GM12878 (cell line): Measurements from ENCODE around the gene ARHGEF7. TPM values are rescaled to one million over a fixed set of nuclear protein-coding genes. Genes with fewer than 3 reads are reported as not detected.

Source experiments
- ATAC-seq: fragments of 200-7000 bp; cut with Tn5 transposase; 3 replicates; pipeline ENCODE4 v1.9.1; 2020; ENCODE audit warnings: mild to moderate bottlenecking, moderate library complexity
- BruUV-seq: library from RNA; stranded (reverse); fragments of 400-500 nt; replicated peaks from 2 replicates; lab custom pipeline; 2021; lab: Mats Ljungman, UMichigan
- CTCF ChIA-PET: fragments of 300-600 bp; sonication (Branson Sonifier 250); formaldehyde crosslinking; extraction: SDS; loops from one replicate; lab custom pipeline; 2021; ENCODE audit warnings: inconsistent platforms; lab: Yijun Ruan, JAX
- POLR2A ChIA-PET: fragments of 350-600 bp; formaldehyde crosslinking; extraction: SDS; loops from one replicate; lab custom pipeline; 2021; ENCODE audit warnings: inconsistent platforms; lab: Charles Lee
- RAD21 ChIA-PET: fragments of 300-600 bp; sonication (Branson Sonifier 250); formaldehyde crosslinking; loops from one replicate; lab custom pipeline; 2023; ENCODE audit warnings: antibody characterized with exemption; ENCODE audit not compliant: unreplicated experiment; lab: Charles Lee
- SMC1A ChIA-PET: fragments of 300-600 bp; sonication (Branson Sonifier 250); formaldehyde crosslinking; loops from one replicate; lab custom pipeline; 2023; ENCODE audit not compliant: unreplicated experiment, uncharacterized antibody; lab: Charles Lee
- DNase-seq: peaks from one replicate; pipeline ENCODE4 v3.0.0-alpha.2; 2011; ENCODE audit warnings: low read depth, low spot score
- FAIRE-seq: peaks from 3 replicates; lab custom pipeline; 2011; peaks lifted over from hg19 to GRCh38; lab: Jason Lieb, UNC
- H2AFZ ChIP-seq: 2 replicates; pipeline ENCODE4 v1.6.0; 2011; ENCODE audit warnings: low read depth, low read length, control low read depth; ENCODE audit not compliant: control insufficient read depth
- H3K27ac ChIP-seq: 2 replicates; pipeline ENCODE4 v1.5.1; 2011; ENCODE audit warnings: control low read depth; ENCODE audit not compliant: control insufficient read depth, insufficient read depth
- H3K27me3 ChIP-seq, 2 experiments: replicated peaks in 1 of 2; 2 replicates each; pipeline versions ENCODE4 v1.6.0 to v1.6.1; 2011; ENCODE audit warnings: low read length in 1 of 2; ENCODE audit not compliant: control insufficient read depth in 2 of 2, insufficient read depth in 2 of 2
- H3K36me3 ChIP-seq, 2 experiments: 2 replicates each; pipeline ENCODE4 v1.5.1; 2011; ENCODE audit warnings: low read length in 1 of 2; ENCODE audit not compliant: control insufficient read depth in 2 of 2, insufficient read depth in 2 of 2
- H3K4me1 ChIP-seq: 2 replicates; pipeline ENCODE4 v1.6.1; 2011; ENCODE audit warnings: mild to moderate bottlenecking, low read length, moderate library complexity, mixed read lengths; ENCODE audit not compliant: control insufficient read depth, insufficient read depth
- H3K4me2 ChIP-seq: 2 replicates; pipeline ENCODE4 v1.6.0; 2011; ENCODE audit warnings: control low read depth; ENCODE audit not compliant: control insufficient read depth, insufficient read depth
- H3K4me3 ChIP-seq: fragments of 200-600 bp; sonication (generic); 2 replicates; pipeline ENCODE4 v1.5.1; 2016
- H3K79me2 ChIP-seq: 2 replicates; pipeline ENCODE4 v1.6.0; 2011; ENCODE audit warnings: low read length; ENCODE audit not compliant: control insufficient read depth, insufficient read depth
- H3K9ac ChIP-seq: 2 replicates; pipeline ENCODE4 v1.8.0; 2011; ENCODE audit warnings: low read length, control low read depth, mixed read lengths; ENCODE audit not compliant: control insufficient read depth, insufficient read depth
- H3K9me3 ChIP-seq: replicated peaks from 3 replicates; pipeline ENCODE4 v1.5.1; 2011; ENCODE audit warnings: mild to moderate bottlenecking, low read length; ENCODE audit not compliant: control insufficient read depth, insufficient read depth
- H4K20me1 ChIP-seq: 2 replicates; pipeline ENCODE4 v1.6.0; 2011; ENCODE audit not compliant: control insufficient read depth, insufficient read depth
- BACH1 ChIP-seq: fragments of 450-650 bp; IDR thresholded peaks from 2 replicates; pipeline ENCODE4 v1.6.1; 2017; ENCODE audit warnings: mild to moderate bottlenecking, borderline replicate concordance
- BHLHE40 ChIP-seq, 2 experiments: fragments of 450-650 bp in 1 of 2; IDR thresholded peaks; 2 replicates each; pipeline ENCODE4 v1.6.1; 2011 to 2017; ENCODE audit warnings: low read depth in 2 of 2, borderline replicate concordance in 1 of 2, improper control_type of control experiment in 1 of 2, low read length in 1 of 2, mild to moderate bottlenecking in 1 of 2
- CEBPB ChIP-seq, 2 experiments: fragments of 150-350 bp in 1 of 2; IDR thresholded peaks; 2 replicates each; pipeline ENCODE4 v1.6.1; 2012 to 2014; ENCODE audit warnings: low read depth in 2 of 2, low read length in 2 of 2, borderline replicate concordance in 1 of 2, inconsistent platforms in 1 of 2
- ESRRA ChIP-seq: IDR thresholded peaks from 2 replicates; pipeline ENCODE4 v1.6.1; 2012; ENCODE audit warnings: mild to moderate bottlenecking, low read length, improper control_type of control experiment
- GATAD2B ChIP-seq: fragments of 450-650 bp; conservative IDR thresholded peaks from 2 replicates; pipeline ENCODE4 v1.6.1; 2017; ENCODE audit warnings: low read depth, mild to moderate bottlenecking, moderate library complexity
- HDAC2 ChIP-seq: fragments of 200-600 bp; sonication (generic); IDR thresholded peaks from 2 replicates; pipeline ENCODE4 v1.6.1; 2017
- KDM1A ChIP-seq: fragments of 200-600 bp; sonication (generic); IDR thresholded peaks from 2 replicates; pipeline ENCODE4 v1.6.1; 2016; ENCODE audit warnings: borderline replicate concordance
- MTA2 ChIP-seq: fragments of 450-650 bp; IDR thresholded peaks from 2 replicates; pipeline ENCODE4 v1.6.1; 2016; ENCODE audit warnings: low read depth, mild to moderate bottlenecking, moderate library complexity
- PML ChIP-seq: IDR thresholded peaks from 2 replicates; pipeline ENCODE4 v1.6.1; 2012; ENCODE audit warnings: low read length, inconsistent platforms
- POU2F2 ChIP-seq: IDR thresholded peaks from 3 replicates; pipeline ENCODE4 v1.6.1; 2011; ENCODE audit warnings: low read depth, mild to moderate bottlenecking, low read length, borderline replicate concordance
- SMARCA5 ChIP-seq: fragments of 450-650 bp; IDR thresholded peaks from 2 replicates; pipeline ENCODE4 v1.6.1; 2017; ENCODE audit warnings: mild to moderate bottlenecking
- SREBF1 ChIP-seq: IDR thresholded peaks from 2 replicates; pipeline ENCODE4 v1.6.1; 2012; ENCODE audit warnings: mild to moderate bottlenecking, low read length
- SUZ12 ChIP-seq: fragments of 200-600 bp; sonication (generic); IDR thresholded peaks from one replicate; pipeline ENCODE4 v1.6.1; 2018; ENCODE audit warnings: antibody characterized with exemption, mild to moderate bottlenecking; ENCODE audit not compliant: unreplicated experiment
- TCF7 ChIP-seq: IDR thresholded peaks from 2 replicates; pipeline ENCODE4 v1.6.1; 2014; ENCODE audit warnings: antibody characterized with exemption, borderline replicate concordance
- ZBED1 ChIP-seq: IDR thresholded peaks from 2 replicates; pipeline ENCODE4 v1.6.1; 2016; ENCODE audit warnings: borderline replicate concordance
- ZZZ3 ChIP-seq: IDR thresholded peaks from 2 replicates; pipeline ENCODE4 v1.6.1; 2011; ENCODE audit warnings: low read depth; ENCODE audit not compliant: control insufficient read depth, insufficient read length
- WGBS: methylation state at CpG from one replicate; pipeline ENCODE4 v1.1.6; 2016; ENCODE audit warnings: low lambda C conversion rate; ENCODE audit not compliant: insufficient replicate concordance, insufficient coverage; ENCODE audit errors: missing lambda C conversion rate; 5-methylcytosine and 5-hydroxymethylcytosine counted together
- in situ Hi-C: fragments of 300-500 bp; cut with MboI; formaldehyde crosslinking; loops from 9 replicates; pipeline ENCODE4 v1.14.3; 2018; ENCODE audit warnings: mixed read lengths
- intact Hi-C: fragments of 100-400 bp; cut with micrococcal nuclease; formaldehyde crosslinking; loops from one replicate; pipeline ENCODE4 v1.14.2; 2022; ENCODE audit not compliant: unreplicated experiment
- polyA plus RNA-seq, 11 experiments: library from polyadenylated mRNA; depleted of rRNA in 4 of 11; unstranded in 6 of 11; stranded (reverse) in 5 of 11; fragments of >200 nt; fragmentation: Nextera tagmentation in 4 of 11; fragmentation: Illumina TruSeq in 1 of 11; extraction: Ambion mirVana in 4 of 11; extraction: Trizol in 1 of 11; gene quantifications; 1 replicate in 1 of 11; 2 replicates in 10 of 11; pipeline versions ENCODE4 v1.2.1 to v1.2.3, GENCODE V29; 2011 to 2016; ENCODE audit warnings: inconsistent platforms in 2 of 11, missing spikeins in 2 of 11, low read depth in 1 of 11
- total RNA-seq, 4 experiments: library from RNA; depleted of rRNA in 3 of 4; stranded (reverse); fragments of >200 nt in 3 of 4; fragmentation: Illumina TruSeq in 1 of 4; extraction: Trizol in 1 of 4; gene quantifications; 2 replicates each; pipeline versions ENCODE4 v1.2.1 to v1.2.3, GENCODE V29; 2013 to 2021
- TF ChIP-seq, protein P1 (sequence below): fragments of 450-650 bp; formaldehyde crosslinking; IDR thresholded peaks from 2 replicates; pipeline ENCODE4 v1.5.0; 2022; ENCODE audit warnings: mild to moderate bottlenecking, missing genetic modification characterization

Gene ARHGEF7
- total and polyA plus RNA-seq, 10 of the 15 experiments (the other 5 are each of a cell fraction or from before 2014, with no cell fraction given) = 4.7 to 65.5 (median 36.6) TPM

DNA sequence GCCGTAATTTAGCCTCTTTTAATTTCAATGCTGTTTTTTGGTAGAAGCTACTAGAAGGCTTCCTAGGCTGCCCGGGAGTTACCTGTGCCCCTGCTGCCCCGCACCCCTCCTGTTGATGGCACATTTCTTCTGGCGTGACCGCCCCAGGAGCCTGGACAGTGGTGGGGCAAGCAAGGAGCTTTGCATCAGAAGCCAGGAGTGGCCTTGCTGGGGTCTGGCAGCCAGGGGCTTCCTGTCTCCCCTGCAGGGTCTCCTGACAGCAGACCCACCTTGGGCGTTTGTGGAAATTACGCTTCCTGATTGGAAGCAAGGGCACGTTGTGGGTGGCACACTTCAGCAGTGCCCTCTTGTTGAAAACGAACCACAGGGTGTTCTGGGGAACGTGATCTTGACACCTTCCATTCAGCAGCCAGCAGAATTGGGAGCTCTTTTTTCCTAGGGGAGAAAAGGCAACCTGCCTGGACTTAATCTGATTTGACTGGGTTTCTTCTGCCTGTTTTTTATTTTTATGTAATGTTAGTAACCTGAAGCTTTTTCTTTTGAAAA is 115.3 kb downstream of the ARHGEF7 start:
- POLR2A ChIA-PET = interaction anchor here (0.7 kb wide), 1 partner anchor 617 kb away, joined by 3 read pairs; no protein-coding TSS in a partner anchor

More for the DNA sequence above, 115.3 kb downstream of the ARHGEF7 start:
- intact Hi-C loops (no loop called here), in situ Hi-C loops (no loop called here)
- SMC1A ChIA-PET = interaction anchor here (0.8 kb wide), 1 partner anchor 15 kb away, joined by 3 read pairs; no protein-coding TSS in a partner anchor
- ATAC-seq (no peak), DNase-seq (no peak), FAIRE-seq (no peak)
- WGBS = 87% methylated on average over 10 of the region's 10 CpGs
- Histone ChIP-seq H3K27ac (no peak overlapping the region), H3K4me3 (no peak overlapping the region), H3K9me3 (no peaks in the 10 kb centered on the region; the same call in 2 of the 3 replicates), H3K4me2 (no peak overlapping the region), H2AFZ (no peak overlapping the region), H3K9ac (no peak overlapping the region), H3K36me3 (peaks cover 23 to 25% of the 10 kb centered on the region in 2 experiments; a peak in 3 of 4 replicates), H4K20me1 (peaks cover 2% of the 10 kb centered on the region; the same call in 1 of the 2 replicates), H3K79me2 (peaks cover 16% of the 10 kb centered on the region), H3K4me1 (no peaks in the 10 kb centered on the region), H3K27me3 (no peaks in the 10 kb centered on the region)
- CTCF ChIA-PET = interaction anchor here (0.9 to 1.1 kb wide), 2 partner anchors 15 to 163 kb away, joined by 3 read pairs; no protein-coding TSS in a partner anchor
- no peak for TF ChIP-seq SREBF1
- TF ChIP-seq KDM1A = no peak
- TF ChIP-seq ESRRA = no peak
- no peak for TF ChIP-seq TCF7
- TF ChIP-seq PML = no peak
- no peak for TF ChIP-seq GATAD2B
- TF ChIP-seq BACH1 = no peak
- no peak for TF ChIP-seq SUZ12
- no peak for TF ChIP-seq ZZZ3
- no peak for TF ChIP-seq POU2F2
- TF ChIP-seq, protein P1, sequence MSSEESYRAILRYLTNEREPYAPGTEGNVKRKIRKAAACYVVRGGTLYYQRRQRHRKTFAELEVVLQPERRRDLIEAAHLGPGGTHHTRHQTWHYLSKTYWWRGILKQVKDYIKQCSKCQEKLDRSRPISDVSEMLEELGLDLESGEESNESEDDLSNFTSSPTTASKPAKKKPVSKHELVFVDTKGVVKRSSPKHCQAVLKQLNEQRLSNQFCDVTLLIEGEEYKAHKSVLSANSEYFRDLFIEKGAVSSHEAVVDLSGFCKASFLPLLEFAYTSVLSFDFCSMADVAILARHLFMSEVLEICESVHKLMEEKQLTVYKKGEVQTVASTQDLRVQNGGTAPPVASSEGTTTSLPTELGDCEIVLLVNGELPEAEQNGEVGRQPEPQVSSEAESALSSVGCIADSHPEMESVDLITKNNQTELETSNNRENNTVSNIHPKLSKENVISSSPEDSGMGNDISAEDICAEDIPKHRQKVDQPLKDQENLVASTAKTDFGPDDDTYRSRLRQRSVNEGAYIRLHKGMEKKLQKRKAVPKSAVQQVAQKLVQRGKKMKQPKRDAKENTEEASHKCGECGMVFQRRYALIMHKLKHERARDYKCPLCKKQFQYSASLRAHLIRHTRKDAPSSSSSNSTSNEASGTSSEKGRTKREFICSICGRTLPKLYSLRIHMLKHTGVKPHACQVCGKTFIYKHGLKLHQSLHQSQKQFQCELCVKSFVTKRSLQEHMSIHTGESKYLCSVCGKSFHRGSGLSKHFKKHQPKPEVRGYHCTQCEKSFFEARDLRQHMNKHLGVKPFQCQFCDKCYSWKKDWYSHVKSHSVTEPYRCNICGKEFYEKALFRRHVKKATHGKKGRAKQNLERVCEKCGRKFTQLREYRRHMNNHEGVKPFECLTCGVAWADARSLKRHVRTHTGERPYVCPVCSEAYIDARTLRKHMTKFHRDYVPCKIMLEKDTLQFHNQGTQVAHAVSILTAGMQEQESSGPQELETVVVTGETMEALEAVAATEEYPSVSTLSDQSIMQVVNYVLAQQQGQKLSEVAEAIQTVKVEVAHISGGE (CRISPR knock-in tag) = no peak
- no peak for TF ChIP-seq SMARCA5
- TF ChIP-seq CEBPB (IDR thresholded peaks at IDR 0.05; ENCODE audit: borderline replicate concordance in 1 of 2, low read depth in 2 of 2, low read length in 2 of 2) = no peak
- TF ChIP-seq HDAC2 = no peak
- TF ChIP-seq ZBED1 = no peak
- no peak for TF ChIP-seq BHLHE40 (IDR thresholded peaks at IDR 0.05; ENCODE audit: borderline replicate concordance in 1 of 2, low read depth in 2 of 2, low read length in 1 of 2)
- TF ChIP-seq MTA2 = no peak
- BruUV-seq = no TSS peak
- RAD21 ChIA-PET = interaction anchor here (1.0 kb wide), 1 partner anchor 163 kb away, joined by 3 read pairs; no protein-coding TSS in a partner anchor
